ENCODE measurements around the gene SNED1.
A peak's percentile ranks its signal among the peaks of the same experiment; 100 is the strongest.
"Not testable (repeated sequence)": the region's sequence is repeated elsewhere in the genome, so short reads cannot be mapped to it uniquely, and the experiment has no call there.

The SNED1 gene

DNA sequence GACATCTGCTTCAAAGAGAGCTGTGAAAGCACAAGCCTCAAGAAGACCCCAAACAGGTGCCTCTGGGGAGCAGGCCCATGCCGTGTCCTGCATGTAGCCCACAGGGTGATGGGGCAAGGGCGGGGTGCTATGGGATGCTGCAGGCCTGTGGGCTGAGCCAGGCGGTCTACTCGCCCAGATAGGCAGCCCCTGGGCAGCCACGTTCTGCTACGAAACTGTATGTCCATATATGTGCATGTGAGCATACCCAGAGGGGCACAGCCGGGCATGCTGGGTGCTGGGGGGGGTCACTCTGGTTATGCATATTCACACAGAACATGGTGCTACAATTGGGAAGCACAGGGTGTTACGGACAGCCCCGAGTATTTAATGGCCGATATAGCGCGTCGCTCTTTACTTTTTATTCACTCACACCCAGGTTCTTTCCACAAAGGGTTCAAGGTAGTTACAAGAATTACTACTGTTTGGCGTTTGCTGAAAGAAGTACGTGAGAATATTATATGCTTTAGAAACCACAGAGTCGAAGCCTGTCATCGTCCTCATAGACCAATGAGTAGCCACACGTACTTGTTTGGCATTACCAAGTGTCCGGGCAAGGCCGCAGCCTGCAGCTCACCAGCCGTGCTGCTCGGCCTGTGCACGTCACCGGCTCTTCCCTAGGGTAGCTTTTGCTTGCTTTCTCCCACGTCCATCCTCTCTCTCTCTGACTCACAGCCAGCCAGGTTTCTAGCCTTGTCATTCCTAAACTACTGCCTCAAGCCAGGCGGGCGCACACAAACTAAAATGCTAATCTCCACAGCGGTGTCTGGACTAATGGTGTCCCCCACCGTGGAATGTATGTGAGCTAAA is 89.2 kb downstream of the SNED1 start:
- in situ Hi-C loops (cut with MboI; ENCODE audit: low pct_unique_long_range_greater_than_20kb, low sequenced_read_pairs, unreplicated experiment): no loop called here
- TF ChIP-seq, protein P1, sequence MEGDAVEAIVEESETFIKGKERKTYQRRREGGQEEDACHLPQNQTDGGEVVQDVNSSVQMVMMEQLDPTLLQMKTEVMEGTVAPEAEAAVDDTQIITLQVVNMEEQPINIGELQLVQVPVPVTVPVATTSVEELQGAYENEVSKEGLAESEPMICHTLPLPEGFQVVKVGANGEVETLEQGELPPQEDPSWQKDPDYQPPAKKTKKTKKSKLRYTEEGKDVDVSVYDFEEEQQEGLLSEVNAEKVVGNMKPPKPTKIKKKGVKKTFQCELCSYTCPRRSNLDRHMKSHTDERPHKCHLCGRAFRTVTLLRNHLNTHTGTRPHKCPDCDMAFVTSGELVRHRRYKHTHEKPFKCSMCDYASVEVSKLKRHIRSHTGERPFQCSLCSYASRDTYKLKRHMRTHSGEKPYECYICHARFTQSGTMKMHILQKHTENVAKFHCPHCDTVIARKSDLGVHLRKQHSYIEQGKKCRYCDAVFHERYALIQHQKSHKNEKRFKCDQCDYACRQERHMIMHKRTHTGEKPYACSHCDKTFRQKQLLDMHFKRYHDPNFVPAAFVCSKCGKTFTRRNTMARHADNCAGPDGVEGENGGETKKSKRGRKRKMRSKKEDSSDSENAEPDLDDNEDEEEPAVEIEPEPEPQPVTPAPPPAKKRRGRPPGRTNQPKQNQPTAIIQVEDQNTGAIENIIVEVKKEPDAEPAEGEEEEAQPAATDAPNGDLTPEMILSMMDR (IDR thresholded peaks at IDR 0.05; ENCODE audit: extremely low read depth, insufficient read depth, missing control alignments): no peak
- DNase-seq (ENCODE audit: low spot score): peak; percentile 63

DNA sequence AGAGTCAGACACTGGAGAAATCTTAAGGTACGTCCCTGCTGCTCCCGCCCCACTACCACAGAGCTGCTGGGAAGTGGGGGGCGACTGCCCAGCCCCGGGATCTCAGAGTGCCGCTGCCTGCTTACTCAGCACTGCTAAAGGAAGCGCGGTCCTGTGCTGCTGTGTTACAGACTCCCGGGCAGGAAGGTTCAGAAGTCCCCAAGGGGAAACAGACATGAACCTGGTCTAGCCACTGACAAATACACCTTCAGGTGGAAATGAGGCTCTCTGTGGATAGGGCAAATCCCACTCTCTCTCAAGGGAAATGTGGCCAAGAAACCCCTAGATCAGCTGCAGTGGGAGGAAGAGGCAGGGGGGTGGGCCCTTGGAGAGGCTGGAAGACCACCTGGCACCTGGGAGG is 90.0 kb downstream of the SNED1 start:
- in situ Hi-C loops (cut with MboI; ENCODE audit: low pct_unique_long_range_greater_than_20kb, low sequenced_read_pairs, unreplicated experiment): no loop called here
- TF ChIP-seq, protein P1 (IDR thresholded peaks at IDR 0.05; ENCODE audit: extremely low read depth, insufficient read depth, missing control alignments): no peak
- no peak for DNase-seq (ENCODE audit: low spot score)

DNA sequence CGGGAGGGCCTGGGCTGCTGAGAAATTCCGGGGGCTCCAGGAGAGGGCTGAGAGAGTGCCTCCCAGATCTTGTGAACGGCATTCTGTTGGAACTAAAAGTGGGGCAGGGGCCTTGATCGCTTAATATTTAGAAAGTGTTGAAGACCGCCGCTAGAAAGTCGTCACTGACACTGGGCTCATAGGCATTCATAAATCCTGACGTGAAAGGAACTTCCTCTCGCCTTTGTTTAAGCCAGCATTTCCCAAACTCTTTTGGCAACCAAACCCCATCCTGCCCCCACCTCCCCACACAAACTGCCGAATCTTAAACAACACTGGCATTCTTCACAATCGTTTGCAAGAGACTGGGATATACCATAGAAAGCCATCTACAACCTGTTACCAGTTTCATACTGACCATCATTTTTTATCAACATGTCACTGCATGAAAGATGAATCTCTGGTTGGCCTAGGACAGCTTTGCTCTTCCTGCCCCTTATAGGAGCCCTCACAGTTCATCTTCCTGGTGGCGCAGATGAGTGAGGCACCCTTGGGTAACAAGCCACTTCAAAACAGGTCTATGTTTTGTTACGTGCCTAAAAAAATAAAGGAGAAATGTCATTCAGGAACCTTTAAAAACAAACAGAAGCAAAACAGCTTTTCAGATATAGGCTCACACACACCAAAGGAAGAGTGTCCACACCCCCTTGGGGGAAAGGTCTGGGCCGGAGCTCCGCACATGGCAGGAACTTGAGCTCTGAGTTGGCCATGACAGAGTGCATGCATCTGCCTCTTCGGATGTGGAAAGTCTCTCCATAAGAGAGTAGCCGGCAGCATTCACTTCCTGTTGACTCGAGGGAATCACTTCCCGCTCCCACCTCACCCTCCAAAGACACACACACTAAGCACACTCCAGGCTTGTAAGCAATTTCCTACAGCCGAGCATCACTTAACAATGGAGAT is 90.6 kb downstream of the SNED1 start:
- in situ Hi-C loops (cut with MboI; ENCODE audit: low pct_unique_long_range_greater_than_20kb, low sequenced_read_pairs, unreplicated experiment): no loop called here
- TF ChIP-seq, protein P1 (IDR thresholded peaks at IDR 0.05; ENCODE audit: extremely low read depth, insufficient read depth, missing control alignments): no peak
- DNase-seq (ENCODE audit: low spot score): no peak

DNA sequence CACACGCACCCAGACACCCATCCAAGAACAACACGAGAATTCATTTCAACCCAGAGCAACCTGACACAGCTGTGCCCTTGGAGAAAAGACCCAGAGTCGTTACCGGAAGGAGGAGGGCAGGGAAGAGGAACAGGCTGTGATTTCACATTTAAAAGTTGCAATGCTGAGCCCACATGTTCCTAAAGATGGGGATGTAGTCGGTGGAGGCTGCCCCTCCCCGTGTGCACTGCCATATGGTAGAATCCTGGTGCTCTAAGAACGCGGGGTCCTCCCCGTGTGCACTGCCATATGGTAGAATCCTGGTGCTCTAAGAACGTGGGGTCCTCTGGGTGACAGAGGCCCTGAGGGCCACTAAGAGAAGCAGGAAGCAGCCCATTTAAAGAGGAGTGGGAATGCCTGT is 92.8 kb downstream of the SNED1 start:
- no peak for DNase-seq (ENCODE audit: low spot score)
- in situ Hi-C loops (cut with MboI; ENCODE audit: low pct_unique_long_range_greater_than_20kb, low sequenced_read_pairs, unreplicated experiment): no loop called here
- TF ChIP-seq, protein P1 (IDR thresholded peaks at IDR 0.05; ENCODE audit: extremely low read depth, insufficient read depth, missing control alignments): no peak

DNA sequence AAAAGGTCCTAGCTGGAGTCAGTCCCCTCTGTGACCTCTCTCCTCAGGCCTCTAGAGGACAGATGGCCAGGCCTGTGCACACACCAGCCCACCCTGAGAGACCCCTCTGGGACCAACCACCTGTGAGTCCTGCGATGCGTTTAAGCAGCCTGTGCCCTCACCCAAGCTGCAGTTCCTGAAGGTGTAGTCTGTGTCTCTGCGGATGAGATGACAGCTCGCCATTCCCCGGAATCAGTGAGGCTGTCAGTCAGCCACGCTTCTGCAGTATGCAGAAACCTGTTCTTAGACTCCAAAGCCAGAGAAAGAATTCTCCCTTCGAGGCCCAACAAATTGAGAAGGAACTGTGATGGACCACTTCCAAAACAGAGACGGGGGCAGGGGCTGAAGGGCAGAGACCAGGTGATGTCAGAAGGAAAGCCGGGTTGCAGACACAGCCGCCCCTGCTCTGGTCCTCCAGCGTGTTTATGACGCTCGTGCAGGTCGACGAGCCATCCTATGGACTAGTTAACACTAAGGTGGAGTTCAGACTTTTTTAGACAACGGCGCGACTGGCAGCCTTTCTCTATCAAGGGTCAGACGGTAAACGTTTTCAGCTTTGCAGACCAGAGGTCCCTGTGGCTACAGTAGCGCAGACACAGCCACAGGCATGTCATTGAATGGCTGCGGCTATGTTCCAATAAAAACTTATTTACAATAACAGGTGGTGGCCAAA is 93.5 kb downstream of the SNED1 start:
- in situ Hi-C loops (cut with MboI; ENCODE audit: low pct_unique_long_range_greater_than_20kb, low sequenced_read_pairs, unreplicated experiment): no loop called here
- DNase-seq (ENCODE audit: low spot score): no peak
- TF ChIP-seq, protein P1 (IDR thresholded peaks at IDR 0.05; ENCODE audit: extremely low read depth, insufficient read depth, missing control alignments): no peak

DNA sequence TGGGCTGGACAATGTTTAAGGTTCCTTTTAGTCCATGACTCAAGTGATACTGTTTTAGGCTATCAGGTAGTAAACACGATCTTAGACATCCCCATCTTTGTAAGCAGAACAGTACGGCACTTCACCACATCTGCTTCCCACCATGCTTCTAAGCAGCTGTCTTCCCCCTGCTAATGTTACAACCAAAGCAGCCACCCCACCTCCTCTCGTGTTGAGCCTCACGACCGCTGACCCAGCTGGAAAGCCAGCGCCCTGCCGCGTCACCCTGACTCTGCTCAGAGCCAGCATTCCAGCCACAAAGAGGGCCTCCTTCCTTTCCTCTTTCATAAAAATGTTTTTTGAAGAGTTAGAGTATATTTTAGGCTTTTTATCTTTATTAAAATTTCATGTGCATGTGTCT is 94.3 kb downstream of the SNED1 start:
- no peak for DNase-seq (ENCODE audit: low spot score)
- TF ChIP-seq, protein P1 (IDR thresholded peaks at IDR 0.05; ENCODE audit: extremely low read depth, insufficient read depth, missing control alignments): no peak
- in situ Hi-C loops (cut with MboI; ENCODE audit: low pct_unique_long_range_greater_than_20kb, low sequenced_read_pairs, unreplicated experiment): no loop called here

DNA sequence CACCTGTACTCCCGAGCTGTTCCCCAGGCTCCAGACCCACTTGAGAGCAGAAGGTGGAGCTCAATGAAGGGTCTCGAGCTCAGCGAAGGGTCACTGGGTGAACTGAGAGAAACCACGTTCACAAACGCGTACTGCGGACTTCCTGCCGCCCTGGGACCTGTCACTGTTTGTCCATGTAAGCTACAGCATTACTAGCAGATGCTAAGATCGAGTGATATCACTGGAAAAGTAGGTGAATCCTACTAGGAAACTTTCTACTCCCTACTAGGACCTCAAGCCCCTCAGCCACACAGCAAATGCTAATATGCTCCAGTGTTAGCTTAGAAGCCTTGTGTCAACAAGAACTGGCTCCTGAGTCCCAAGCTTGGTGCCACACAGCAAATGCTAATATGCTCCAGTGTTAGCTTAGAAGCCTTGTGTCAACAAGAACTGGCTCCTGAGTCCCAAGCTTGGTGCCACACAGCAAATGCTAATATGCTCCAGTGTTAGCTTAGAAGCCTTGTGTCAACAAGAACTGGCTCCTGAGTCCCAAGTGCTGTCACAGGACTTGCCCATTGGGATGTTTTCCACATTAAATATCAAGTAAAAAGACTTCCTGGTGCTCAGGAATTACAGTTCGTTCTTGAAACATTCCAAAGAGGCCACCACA is 94.8 kb downstream of the SNED1 start:
- DNase-seq (ENCODE audit: low spot score); in situ Hi-C loops (cut with MboI; ENCODE audit: low pct_unique_long_range_greater_than_20kb, low sequenced_read_pairs, unreplicated experiment): not testable (repeated sequence)
